Lower leg skin (tissue), 4 donors: ENCODE results near the gene CPS1. TPM values are rescaled to one million over a fixed set of nuclear protein-coding genes. Genes with fewer than 3 reads are reported as not detected.

Experiments used
- DNase-seq, 2 donors: peaks; one replicate each; pipeline ENCODE4 v3.0.0-alpha.2; 2019; ENCODE audit warnings: low spot score in 2 of 2
- H3K4me3 ChIP-seq: fragments of 200-600 bp; sonication (generic); 2 replicates; pipeline ENCODE4 v1.5.1; 2017; ENCODE audit warnings: mild to moderate bottlenecking, low read depth; ENCODE audit not compliant: poor library complexity, severe bottlenecking
- CTCF ChIP-seq, 3 donors: fragments of 450-650 bp; IDR thresholded peaks; one replicate each; pipeline ENCODE4 v1.5.1; 2016; ENCODE audit warnings: antibody characterized with exemption in 3 of 3, mild to moderate bottlenecking in 3 of 3, moderate library complexity in 2 of 3
- POLR2A ChIP-seq, 2 donors: fragments of 450-650 bp; IDR thresholded peaks; one replicate each; pipeline ENCODE4 v1.6.1; 2016 to 2017; ENCODE audit warnings: antibody characterized with exemption in 2 of 2, mild to moderate bottlenecking in 1 of 2, moderate library complexity in 1 of 2
- WGBS, 2 donors: methylation state at CpG; one replicate each; pipeline ENCODE4 v1.1.5; 2018; 5-methylcytosine and 5-hydroxymethylcytosine counted together
- intact Hi-C: fragments of 100-400 bp; cut with DNase I; formaldehyde crosslinking; loops from one replicate; pipeline ENCODE4 v1.15.0; 2023; ENCODE audit warnings: low total_unique reads
- total RNA-seq, 4 donors: library from RNA; depleted of rRNA; stranded (reverse); fragments of >200 nt; gene quantifications; one replicate each; pipeline ENCODE4 v1.1.0, GENCODE V29; 2016

Gene CPS1
- total RNA-seq, 4 donors from 2014 or later, result 2.6 to 6.7 (median 5.3) TPM

DNA sequence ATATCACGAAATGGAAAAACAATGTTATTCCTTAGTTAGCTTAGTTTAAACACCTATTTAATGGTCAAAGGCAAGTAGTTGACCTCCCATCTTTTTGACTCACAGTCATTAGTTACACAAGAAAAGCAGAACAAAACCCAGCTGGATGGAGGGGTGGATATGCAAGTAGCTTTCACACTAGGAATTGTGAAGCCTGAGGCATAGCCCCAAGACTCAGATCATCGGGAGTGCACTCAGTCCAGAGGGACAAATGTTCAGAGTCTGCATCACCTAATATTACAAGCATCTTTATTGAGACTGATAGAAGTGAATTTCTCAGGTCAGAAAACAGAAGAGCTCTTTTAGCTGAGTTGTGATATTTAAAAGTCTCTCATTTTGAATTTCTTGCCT is 15.5 kb upstream of the CPS1 start:
- TF ChIP-seq CTCF (IDR thresholded peaks at IDR 0.05), result no peak
- H3K4me3 ChIP-seq, result no peak overlapping the region
- no peak for DNase-seq
- 67 to 71% methylated on average over 2 of the region's 2 CpGs for WGBS, 2 donors
- intact Hi-C loops, result no loop called here

DNA sequence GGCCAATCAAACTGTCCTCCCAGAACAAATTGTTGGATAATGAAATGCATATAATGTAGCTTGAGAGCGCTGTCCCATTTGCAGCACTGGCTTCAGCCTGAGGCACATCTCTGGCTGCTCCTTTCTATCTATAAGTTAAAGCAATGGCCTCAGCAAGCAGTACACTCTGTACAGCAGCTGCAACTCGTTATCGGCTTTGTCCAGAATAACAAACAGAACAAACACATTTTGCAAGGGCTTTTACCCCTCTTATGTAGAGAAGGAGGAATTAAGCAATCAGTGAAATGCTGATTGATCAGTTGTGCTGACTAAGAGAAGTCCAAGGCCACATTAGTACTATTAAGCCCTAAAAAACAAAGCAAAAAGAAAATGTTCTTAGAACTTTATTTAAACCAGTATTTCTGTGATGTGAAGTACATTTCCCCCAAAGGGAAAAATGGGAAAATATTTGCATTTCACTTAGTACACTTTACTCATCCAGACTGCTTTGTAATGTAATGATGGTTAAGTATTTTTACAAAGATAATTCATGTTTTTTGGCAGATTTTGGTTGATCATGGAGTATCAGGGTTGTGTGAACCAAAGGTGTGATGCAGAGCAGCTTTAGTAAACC is 15.0 kb upstream of the CPS1 start:
- DNase-seq, result no peak
- intact Hi-C loops, result no loop called here
- 53 to 62% methylated on average over 3 of the region's 3 CpGs for WGBS, 2 donors
- H3K4me3 ChIP-seq, result no peak overlapping the region
- TF ChIP-seq POLR2A (IDR thresholded peaks at IDR 0.05) (no peak), CTCF (IDR thresholded peaks at IDR 0.05) (no peak)

GRCh38 chr2:210544007-210544590 is 12.3 kb upstream of the CPS1 start:
- WGBS, 2 donors, result 90 to 93% methylated on average over 3 of the region's 3 CpGs
- no peak overlapping the region for H3K4me3 ChIP-seq
- DNase-seq, result no peak
- intact Hi-C loops, result no loop called here
- TF ChIP-seq CTCF (IDR thresholded peaks at IDR 0.05) (no peak), POLR2A (IDR thresholded peaks at IDR 0.05) (no peak)

- TF ChIP-seq CTCF (IDR thresholded peaks at IDR 0.05) (no peak), POLR2A (IDR thresholded peaks at IDR 0.05) (no peak)
- WGBS, 2 donors, result 76 to 82% methylated on average over 4 of the region's 4 CpGs
- no peak for DNase-seq
These were observed 11.6 kb upstream of the CPS1 start for GRCh38 chr2:210544831-210545230.

GRCh38 chr2:210546424-210547208 is 9.8 kb upstream of the CPS1 start:
- H3K4me3 ChIP-seq, result no peak overlapping the region
- DNase-seq, result no peak
- intact Hi-C loops, result no loop called here
- no peak for TF ChIP-seq POLR2A (IDR thresholded peaks at IDR 0.05)
- TF ChIP-seq CTCF (IDR thresholded peaks at IDR 0.05), result no peak
- 80 to 82% methylated on average over 5 of the region's 5 CpGs for WGBS, 2 donors

More at GRCh38 chr2:210544831-210545230, 11.6 kb upstream of the CPS1 start:
- no peak overlapping the region for H3K4me3 ChIP-seq
- intact Hi-C loops, result no loop called here
